ENCODE results near the gene HBM.
"Not testable (repeated sequence)": the region's sequence is repeated elsewhere in the genome, so short reads cannot be mapped to it uniquely, and the experiment has no call there.

The HBM gene

GRCh38 chr16:149024-149660, 16.6 kb upstream of the HBM start:
- DNase-seq = no peak

GRCh38 chr16:152141-153128, 13.3 kb upstream of the HBM start, which contains the start of gene HBZ:
HBZ (plus strand) TSS chr16:152644; CDS start chr16:152910, 266 bp downstream.
- DNase-seq = no peak

GRCh38 chr16:153129-153521, 12.7 kb upstream of the HBM start:
- not testable (repeated sequence) for DNase-seq

- DNase-seq = not testable (repeated sequence)
Observed at GRCh38 chr16:153550-154216, 12.1 kb upstream of the HBM start.

- DNase-seq = no peak
Observed at GRCh38 chr16:154217-155030, 11.4 kb upstream of the HBM start.

- no peak for DNase-seq
Observed at GRCh38 chr16:155031-155398, 10.8 kb upstream of the HBM start.

- DNase-seq = no peak
Observed at GRCh38 chr16:159136-159849, 6.5 kb upstream of the HBM start.

GRCh38 chr16:160242-160641, 5.5 kb upstream of the HBM start:
- DNase-seq = not testable (repeated sequence)

GRCh38 chr16:160691-161190, 5.0 kb upstream of the HBM start:
- no peak for DNase-seq

GRCh38 chr16:162271-162991, 3.3 kb upstream of the HBM start:
- no peak for DNase-seq

- DNase-seq = not testable (repeated sequence)
Observed at GRCh38 chr16:163139-163538, 2.6 kb upstream of the HBM start.

- DNase-seq = not testable (repeated sequence)
Observed at GRCh38 chr16:163696-164095, 2.1 kb upstream of the HBM start.

GRCh38 chr16:164134-164823, 1.5 kb upstream of the HBM start:
- DNase-seq = not testable (repeated sequence)

GRCh38 chr16:164827-165538, 795 bp upstream of the HBM start:
- no peak for DNase-seq

GRCh38 chr16:166375-167121, 770 bp downstream of the HBM start:
- no peak for DNase-seq

GRCh38 chr16:167122-167690, 1.4 kb downstream of the HBM start:
- no peak for DNase-seq

- DNase-seq = no peak
Observed at GRCh38 chr16:168424-168823, 2.6 kb downstream of the HBM start.

- no peak for DNase-seq
Observed at GRCh38 chr16:169014-169413, 3.2 kb downstream of the HBM start.

GRCh38 chr16:170088-170507, 4.3 kb downstream of the HBM start:
- not testable (repeated sequence) for DNase-seq

Data from NCI-H526 treated with DMSO at 0.1 percent for 48 hours (cell line).